Uterus (tissue), 2 donors: ENCODE results near the gene DUSP6.

Experiments used
- CTCF ChIP-seq, 4 experiments: fragments of 200-600 bp in 2 of 4; fragments of 450-650 bp in 2 of 4; sonication (generic) in 2 of 4; IDR thresholded peaks; one replicate each; pipeline ENCODE4 v1.5.1; 2016 to 2019; ENCODE audit warnings: antibody characterized with exemption in 4 of 4, mild to moderate bottlenecking in 2 of 4, moderate library complexity in 1 of 4
- POLR2A ChIP-seq, 2 donors: fragments of 450-650 bp; IDR thresholded peaks; one replicate each; pipeline ENCODE4 v1.6.1; 2016; ENCODE audit warnings: antibody characterized with exemption in 2 of 2, mild to moderate bottlenecking in 1 of 2, moderate library complexity in 1 of 2

GRCh38 chr12:89339526-89339925 lies 12.8 kb downstream of the DUSP6 start:
- TF ChIP-seq CTCF (IDR thresholded peaks at IDR 0.05) (no peak), POLR2A (IDR thresholded peaks at IDR 0.05) (no peak)
